ENCODE measurements around the gene AP2A1.
A peak's percentile ranks its signal among the peaks of the same experiment; 100 is the strongest.

GRCh38 chr19:49843265-49843664 is 76.5 kb downstream of the AP2A1 start:
- TF ChIP-seq POLR2AphosphoS5 (IDR thresholded peaks at IDR 0.05; ENCODE audit: low read length) = no peak
- no peak for TF ChIP-seq EZH2 (IDR thresholded peaks at IDR 0.05; ENCODE audit: borderline replicate concordance, control insufficient read depth, low read depth, low read length)
- TF ChIP-seq ESRRA (IDR thresholded peaks at IDR 0.05; ENCODE audit: low read length) = no peak
- TF ChIP-seq ZBTB4 (CRISPR knock-in tag; IDR thresholded peaks at IDR 0.05) = no peak
- no peak for TF ChIP-seq MAX (IDR thresholded peaks at IDR 0.05; ENCODE audit: low read depth, low read length)
- TF ChIP-seq ZNF217 (IDR thresholded peaks at IDR 0.05) = no peak
- no peak for TF ChIP-seq CHD4 (IDR thresholded peaks at IDR 0.05)
- peak; percentile 52 to 53; a peak in 2 of 4 replicates for TF ChIP-seq EP300 (IDR thresholded peaks at IDR 0.05; ENCODE audit: borderline replicate concordance in 1 of 2, control insufficient read depth in 1 of 2, low read depth in 2 of 2, low read length in 2 of 2)
- no peak for TF ChIP-seq POLR2A (IDR thresholded peaks at IDR 0.05; ENCODE audit: low read depth, low read length)
- TF ChIP-seq SIX5 (IDR thresholded peaks at IDR 0.05; ENCODE audit: low read depth, low read length, severe bottlenecking) = no peak
- no peak for TF ChIP-seq RAD21 (IDR thresholded peaks at IDR 0.05; ENCODE audit: insufficient read depth, low read depth, low read length)
- no peak for TF ChIP-seq REST (IDR thresholded peaks at IDR 0.05; ENCODE audit: low read depth, low read length)
- TF ChIP-seq CTCF (IDR thresholded peaks at IDR 0.05 in 2 of 3, conservative IDR thresholded peaks at IDR 0.05 in 1 of 3; ENCODE audit: control insufficient read depth in 2 of 3, extremely low read depth in 1 of 3, insufficient read depth in 1 of 3, low read depth in 3 of 3, low read length in 3 of 3) = no peak

Measured in GM12878 (cell line).